Liver (tissue), 3 donors: ENCODE data around the gene PRKD3.

Experiments used
- ATF3 ChIP-seq: IDR thresholded peaks from 2 replicates; pipeline ENCODE4 v1.6.1; 2016; ENCODE audit warnings: antibody characterized with exemption
- CTCF ChIP-seq: fragments of 150-350 bp; IDR thresholded peaks from 2 replicates; pipeline ENCODE4 v1.5.1; 2017; ENCODE audit warnings: improper control_type of control experiment, low read depth, low read length; ENCODE audit not compliant: missing input control
- GABPA ChIP-seq, 2 donors: IDR thresholded peaks in 1 of 2; conservative IDR thresholded peaks in 1 of 2; 2 replicates each; pipeline ENCODE4 v1.6.1; 2016; ENCODE audit warnings: antibody characterized with exemption in 2 of 2, mild to moderate bottlenecking in 1 of 2, moderate library complexity in 1 of 2
- MAX ChIP-seq: IDR thresholded peaks from 2 replicates; pipeline ENCODE4 v1.6.1; 2016; ENCODE audit warnings: antibody characterized with exemption
- RAD21 ChIP-seq, 2 donors: IDR thresholded peaks; 2 replicates each; pipeline ENCODE4 v1.6.1; 2016; ENCODE audit warnings: antibody characterized with exemption in 2 of 2, mild to moderate bottlenecking in 2 of 2
- TAF1 ChIP-seq: conservative IDR thresholded peaks from 2 replicates; pipeline ENCODE4 v1.6.1; 2016; ENCODE audit warnings: antibody characterized with exemption, mild to moderate bottlenecking
- YY1 ChIP-seq: IDR thresholded peaks from 2 replicates; pipeline ENCODE4 v1.6.1; 2016; ENCODE audit warnings: antibody characterized with exemption, mild to moderate bottlenecking
- ZBTB33 ChIP-seq: IDR thresholded peaks from 2 replicates; pipeline ENCODE4 v1.6.1; 2016; ENCODE audit warnings: antibody characterized with exemption
- donor health status: healthy.
- donor health status: healthy.

GRCh38 chr2:37323781-37324535 is 675 bp downstream of the PRKD3 start:
- TF ChIP-seq CTCF (no peak), TAF1 (no peak), MAX (no peak), RAD21 (IDR thresholded peaks at IDR 0.05) (no peak), YY1 (no peak), ATF3 (no peak), ZBTB33 (no peak), GABPA (IDR thresholded peaks at IDR 0.05 in 1 of 2, conservative IDR thresholded peaks at IDR 0.05 in 1 of 2) (no peak)
